ENCODE data around the gene THBS1.

The THBS1 gene

DNA sequence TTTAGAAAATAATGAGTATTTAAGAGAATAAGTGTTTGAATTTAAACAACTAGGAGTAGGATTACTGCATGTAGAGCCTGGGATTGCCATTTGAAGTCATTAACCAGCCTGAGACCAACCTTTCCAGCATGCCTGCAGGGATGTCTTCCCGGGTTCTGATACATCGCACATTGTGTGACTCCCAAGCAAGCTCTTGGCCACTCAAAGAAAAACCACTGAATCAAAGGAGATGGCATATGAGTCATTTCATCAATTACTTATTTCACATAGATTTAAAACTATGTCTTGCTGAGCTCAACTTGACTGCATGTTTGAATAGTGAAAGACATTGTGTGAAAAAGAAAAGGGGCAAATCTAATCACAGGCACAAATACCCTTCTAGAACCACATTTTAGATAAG, 15.0 kb upstream of the THBS1 start:
- H3K4me1 ChIP-seq: no peaks in the 10 kb centered on the region
- H3K9me3 ChIP-seq (ENCODE audit: control insufficient read depth, low read length): no peaks in the 10 kb centered on the region
- no peak overlapping the region for H3K27ac ChIP-seq
- H3K9ac ChIP-seq: no peak overlapping the region
- no peak overlapping the region for H3K4me2 ChIP-seq (ENCODE audit: low read length)
- H3K36me3 ChIP-seq (ENCODE audit: control insufficient read depth, insufficient read depth, low read length): no peaks in the 10 kb centered on the region
- H3K27me3 ChIP-seq (ENCODE audit: control insufficient read depth, insufficient read depth, low read length): no peaks in the 10 kb centered on the region
- H3K4me3 ChIP-seq (ENCODE audit: low read depth, low read length): no peak overlapping the region
- no peaks in the 10 kb centered on the region for H3K79me2 ChIP-seq
- H2AFZ ChIP-seq: no peak overlapping the region
- no peak for TF ChIP-seq CTCF (IDR thresholded peaks at IDR 0.05)

- TF ChIP-seq CTCF (IDR thresholded peaks at IDR 0.05): no peak
- H3K4me3 ChIP-seq (ENCODE audit: low read depth, low read length): no peak overlapping the region
- H3K27ac ChIP-seq: no peak overlapping the region
- no peak overlapping the region for H3K4me2 ChIP-seq (ENCODE audit: low read length)
- no peaks in the 10 kb centered on the region for H3K79me2 ChIP-seq
- no peaks in the 10 kb centered on the region for H3K27me3 ChIP-seq (ENCODE audit: control insufficient read depth, insufficient read depth, low read length)
- H3K4me1 ChIP-seq: no peaks in the 10 kb centered on the region
- H3K9me3 ChIP-seq (ENCODE audit: control insufficient read depth, low read length): no peaks in the 10 kb centered on the region
- H3K36me3 ChIP-seq (ENCODE audit: control insufficient read depth, insufficient read depth, low read length): no peaks in the 10 kb centered on the region
- no peak overlapping the region for H3K9ac ChIP-seq
- no peak overlapping the region for H2AFZ ChIP-seq
Measured at GRCh38 chr15:39573287-39573686, 7.6 kb upstream of the THBS1 start.

DNA sequence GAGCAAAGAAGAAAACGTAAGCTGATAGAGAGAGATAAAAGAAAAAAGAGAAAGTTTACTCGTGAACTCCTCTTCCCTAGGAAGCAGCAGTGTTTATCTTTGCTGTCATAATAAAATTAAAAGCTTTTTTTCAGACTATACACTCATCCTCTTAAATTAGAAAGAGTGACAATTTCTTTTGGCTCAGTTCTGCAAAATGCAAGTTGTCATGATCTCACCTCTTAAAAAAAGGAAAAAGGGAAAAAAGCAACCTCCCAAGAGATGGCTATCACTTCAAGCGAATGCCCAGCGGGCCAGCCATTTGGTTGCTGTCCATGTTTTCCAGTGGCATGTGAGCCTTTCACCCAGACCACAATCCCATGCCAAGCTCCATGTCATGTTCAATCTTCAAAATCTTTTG, 7.0 kb upstream of the THBS1 start:
- Histone ChIP-seq H3K27ac (no peak overlapping the region), H3K79me2 (no peaks in the 10 kb centered on the region), H3K9me3 (ENCODE audit: control insufficient read depth, low read length) (no peaks in the 10 kb centered on the region), H3K9ac (no peak overlapping the region), H3K4me2 (ENCODE audit: low read length) (no peak overlapping the region), H3K4me3 (ENCODE audit: low read depth, low read length) (no peak overlapping the region), H3K36me3 (ENCODE audit: control insufficient read depth, insufficient read depth, low read length) (no peaks in the 10 kb centered on the region), H3K4me1 (no peaks in the 10 kb centered on the region), H3K27me3 (ENCODE audit: control insufficient read depth, insufficient read depth, low read length) (no peaks in the 10 kb centered on the region), H2AFZ (no peak overlapping the region)
- no peak for TF ChIP-seq CTCF (IDR thresholded peaks at IDR 0.05)

DNA sequence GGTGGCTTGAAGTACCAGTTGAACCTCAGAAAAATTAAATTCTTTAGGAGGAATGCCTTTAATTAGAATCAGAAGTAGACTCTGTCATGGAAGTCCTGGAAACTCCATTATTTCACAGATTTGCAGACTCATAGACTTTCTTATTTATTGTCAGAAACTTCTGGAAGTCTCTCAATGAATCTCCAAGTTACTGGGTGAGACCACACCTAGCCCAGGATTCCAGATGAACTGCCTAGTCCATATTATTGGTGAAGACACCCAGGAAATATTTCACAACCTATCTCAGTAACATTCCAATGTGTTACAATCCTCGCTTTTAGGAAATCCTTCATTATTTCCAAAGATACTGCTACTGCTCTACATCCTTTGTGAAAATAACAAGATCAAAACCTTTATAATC, 6.5 kb upstream of the THBS1 start:
- H3K27ac ChIP-seq: no peak overlapping the region

More for the DNA sequence above, 6.5 kb upstream of the THBS1 start:
- Histone ChIP-seq H3K9ac (no peak overlapping the region), H3K4me3 (ENCODE audit: low read depth, low read length) (no peak overlapping the region), H3K36me3 (ENCODE audit: control insufficient read depth, insufficient read depth, low read length) (no peaks in the 10 kb centered on the region), H3K79me2 (no peaks in the 10 kb centered on the region), H3K4me2 (ENCODE audit: low read length) (no peak overlapping the region), H3K9me3 (ENCODE audit: control insufficient read depth, low read length) (no peaks in the 10 kb centered on the region), H2AFZ (no peak overlapping the region), H3K4me1 (no peaks in the 10 kb centered on the region), H3K27me3 (ENCODE audit: control insufficient read depth, insufficient read depth, low read length) (no peaks in the 10 kb centered on the region)
- no peak for TF ChIP-seq CTCF (IDR thresholded peaks at IDR 0.05)

All from parathyroid adenoma (tissue), 2 donors.